HG03066 (cell line): ENCODE data around the gene C16orf95.
"Not testable (repeated sequence)": the region's sequence is repeated elsewhere in the genome, so short reads cannot be mapped to it uniquely, and the experiment has no call there.

Experiments
- ATAC-seq: cut with Tn5 transposase; IDR thresholded peaks from one replicate; pipeline ENCODE4 v1.9.1; 2021; ENCODE audit warnings: low read depth; ENCODE audit not compliant: unreplicated experiment

Gene C16orf95, protein sequence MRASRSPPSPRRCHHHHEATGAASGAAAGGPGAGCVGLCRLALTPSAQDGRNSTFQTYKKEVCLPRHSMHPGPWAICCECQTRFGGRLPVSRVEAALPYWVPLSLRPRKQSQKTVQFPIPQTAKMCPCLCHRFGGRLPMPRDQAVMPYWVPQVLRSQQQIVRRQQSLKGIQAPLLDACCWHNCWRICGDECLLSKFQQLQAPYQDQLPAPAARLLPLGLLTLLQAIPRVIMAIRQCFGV

DNA sequence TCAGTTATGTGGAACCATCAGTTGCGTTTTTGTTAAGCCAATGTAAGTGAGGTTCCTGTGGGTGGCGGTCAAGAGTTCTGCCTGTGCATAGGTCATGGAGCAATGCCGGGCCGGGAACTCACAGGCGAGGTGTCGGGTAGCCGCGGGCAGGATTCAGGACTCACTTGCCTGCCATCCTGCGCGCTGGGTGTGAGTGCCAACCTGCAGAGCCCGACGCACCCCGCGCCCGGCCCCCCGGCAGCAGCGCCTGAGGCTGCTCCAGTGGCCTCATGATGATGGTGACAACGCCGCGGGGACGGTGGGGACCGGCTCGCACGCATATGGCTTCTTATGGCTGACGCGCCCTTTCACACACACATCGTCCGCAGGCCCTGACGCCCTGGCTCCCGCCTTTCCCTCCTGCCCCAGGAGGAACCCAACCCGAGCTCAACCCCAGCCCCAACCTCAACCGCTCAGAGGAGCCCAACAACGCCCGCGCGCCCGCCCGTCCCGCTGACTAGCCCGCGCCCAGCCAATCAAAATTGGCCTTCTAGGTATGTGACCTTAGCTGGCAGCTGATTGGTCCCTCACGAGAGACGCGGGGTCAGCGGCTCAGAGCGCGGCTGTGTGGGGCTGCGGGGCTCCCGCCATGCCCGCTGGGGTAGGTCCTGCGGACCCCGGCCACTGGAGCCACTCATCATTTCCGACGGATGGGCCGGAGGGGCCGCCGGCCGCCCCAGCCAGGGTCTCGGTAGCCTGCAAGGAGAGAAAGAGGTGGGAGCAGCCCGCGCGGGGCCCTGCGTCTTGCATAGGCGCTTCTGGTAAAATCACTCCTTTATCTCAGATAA, at the start of gene C16orf95:
C16orf95 (minus strand) TSS at position 470 of the 827 bp plus-strand sequence; CDS start at position 320, 150 bp downstream.
- ATAC-seq: peak; percentile 86

DNA sequence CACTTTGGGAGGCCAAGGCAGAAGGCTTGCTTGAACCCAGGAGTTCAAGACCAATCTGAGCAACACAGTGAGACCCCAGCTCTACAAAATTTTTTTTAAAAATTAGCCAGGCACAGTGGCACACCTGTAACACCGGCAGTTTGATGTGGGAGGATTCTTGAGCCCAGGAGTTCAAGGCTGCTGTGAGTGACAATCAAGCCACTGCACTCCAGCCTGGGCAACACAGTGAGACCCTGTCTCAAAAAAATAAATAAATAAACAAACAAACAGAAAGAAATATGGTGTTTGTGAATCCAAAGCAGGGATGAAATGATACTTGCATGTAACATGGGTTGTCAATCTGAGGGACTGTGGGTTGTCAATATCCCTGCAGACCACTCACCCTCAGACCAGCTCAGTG, 49.7 kb upstream of the C16orf95 start:
- no peak for ATAC-seq

DNA sequence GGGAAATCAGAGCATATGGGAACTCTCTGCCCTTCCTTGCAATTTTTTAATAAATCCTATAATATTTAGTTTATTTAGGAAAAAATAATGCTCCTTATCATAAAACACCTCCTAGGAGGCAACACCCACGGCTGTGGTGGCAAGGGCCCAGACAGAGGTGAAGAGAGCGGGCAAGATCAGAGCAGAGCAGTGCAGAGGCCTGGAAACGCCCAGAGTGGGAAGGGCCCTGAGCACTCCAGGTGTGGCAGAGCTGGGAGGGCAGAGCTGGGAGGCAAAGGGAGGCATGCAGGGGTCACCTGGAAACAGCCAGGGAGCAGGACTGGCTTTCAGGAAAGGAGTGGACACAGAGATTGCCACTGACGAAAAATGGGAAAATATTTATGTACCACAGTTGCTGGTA, 49.1 kb upstream of the C16orf95 start:
- ATAC-seq: no peak

DNA sequence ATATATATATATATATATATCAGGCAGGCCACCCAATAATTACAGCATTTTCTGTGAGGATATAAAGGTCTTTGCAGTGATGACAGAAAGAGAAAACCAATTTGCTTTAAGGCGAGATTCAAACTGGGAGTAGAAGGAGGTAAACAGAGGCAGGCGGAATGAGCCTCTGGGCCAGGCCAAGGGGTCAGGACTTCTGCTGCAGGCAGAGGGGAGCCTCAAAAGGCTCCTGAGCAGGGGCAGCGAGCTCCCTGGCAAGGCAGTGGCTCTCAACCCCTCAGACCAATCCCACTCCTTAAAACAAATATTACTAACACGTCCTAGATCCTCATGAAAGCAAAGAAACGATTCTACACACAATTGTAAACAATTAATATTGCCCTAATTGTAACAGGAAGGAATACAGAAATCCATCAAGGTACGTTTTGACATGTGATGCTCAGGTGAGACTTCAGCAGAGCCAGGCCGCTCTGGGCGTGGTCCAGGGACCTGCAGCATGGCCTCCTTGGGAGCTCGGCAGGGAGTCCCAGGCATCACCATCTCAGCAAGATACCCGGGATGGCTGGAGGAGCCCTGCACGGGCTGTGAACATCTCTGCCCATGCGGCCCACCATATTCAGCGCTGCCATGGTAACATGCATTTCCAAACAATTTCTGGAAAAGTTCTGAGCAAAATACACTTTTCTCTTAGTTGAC, 48.0 kb upstream of the C16orf95 start:
- no peak for ATAC-seq

DNA sequence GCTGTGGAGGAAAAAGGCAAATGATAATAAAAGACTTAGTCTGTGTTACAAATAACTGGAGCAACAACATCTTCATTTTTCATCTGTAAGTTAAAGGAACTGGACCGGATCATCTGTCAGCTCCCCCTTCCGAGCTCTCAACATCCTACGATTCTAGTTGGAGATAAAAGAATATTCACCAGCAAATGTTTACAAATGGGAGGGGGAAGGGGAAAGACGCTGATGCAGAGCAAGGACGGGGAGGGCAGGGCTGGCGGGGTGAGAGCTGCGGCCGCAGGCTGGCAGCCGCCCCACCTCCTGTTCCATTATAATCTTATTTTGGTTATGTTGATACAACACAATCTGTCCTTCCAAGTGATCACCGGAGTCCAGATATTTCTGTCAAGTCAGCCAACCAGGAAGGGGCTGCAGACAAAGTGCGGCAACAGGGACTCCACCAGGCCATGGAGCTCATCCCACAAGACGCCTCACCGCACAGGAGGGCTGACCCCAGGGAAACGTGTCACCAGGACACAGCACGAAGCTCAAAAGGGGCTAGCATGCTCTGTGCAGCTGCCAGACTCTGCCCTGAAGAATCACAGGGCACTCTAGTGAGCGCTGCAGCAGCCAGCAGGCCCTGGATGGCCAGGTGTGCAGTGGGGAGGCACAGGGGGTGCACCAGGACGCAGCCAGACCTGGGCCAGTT, 46.7 kb upstream of the C16orf95 start:
- ATAC-seq: no peak

DNA sequence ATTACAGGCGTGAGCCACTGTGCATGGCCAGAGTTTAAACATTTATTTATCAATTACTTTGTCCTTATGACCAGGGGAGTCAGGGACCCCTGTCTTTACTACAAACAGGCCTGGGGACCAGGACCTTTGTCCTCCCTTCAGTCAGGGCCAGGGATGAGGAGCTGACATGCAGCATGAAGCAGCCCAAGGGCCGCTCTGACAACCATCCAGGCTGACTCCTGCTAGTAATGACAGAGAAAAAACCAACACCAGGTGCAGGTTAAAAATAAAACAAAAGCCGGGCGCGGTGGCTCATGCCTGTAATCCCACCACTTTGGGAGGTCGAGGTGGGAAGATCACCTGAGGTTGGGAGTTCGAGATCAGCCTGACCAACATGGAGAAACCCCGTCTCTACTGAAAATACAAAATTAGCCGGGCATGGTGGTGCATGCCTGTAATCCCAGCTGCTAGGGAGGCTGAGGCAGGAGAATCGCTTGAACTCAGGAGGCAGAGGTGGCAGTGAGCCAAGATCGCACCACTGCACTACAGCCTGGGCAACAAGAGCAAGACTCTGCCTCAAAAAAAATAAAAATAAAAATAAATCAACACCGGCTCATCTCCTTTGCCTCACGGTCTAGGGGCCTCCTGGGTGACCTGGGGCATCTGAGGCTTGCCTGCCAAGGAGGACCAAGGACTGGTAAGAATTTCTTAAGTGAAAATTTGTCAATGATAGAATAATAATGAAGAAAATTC, 45.8 kb upstream of the C16orf95 start:
- not testable (repeated sequence) for ATAC-seq

DNA sequence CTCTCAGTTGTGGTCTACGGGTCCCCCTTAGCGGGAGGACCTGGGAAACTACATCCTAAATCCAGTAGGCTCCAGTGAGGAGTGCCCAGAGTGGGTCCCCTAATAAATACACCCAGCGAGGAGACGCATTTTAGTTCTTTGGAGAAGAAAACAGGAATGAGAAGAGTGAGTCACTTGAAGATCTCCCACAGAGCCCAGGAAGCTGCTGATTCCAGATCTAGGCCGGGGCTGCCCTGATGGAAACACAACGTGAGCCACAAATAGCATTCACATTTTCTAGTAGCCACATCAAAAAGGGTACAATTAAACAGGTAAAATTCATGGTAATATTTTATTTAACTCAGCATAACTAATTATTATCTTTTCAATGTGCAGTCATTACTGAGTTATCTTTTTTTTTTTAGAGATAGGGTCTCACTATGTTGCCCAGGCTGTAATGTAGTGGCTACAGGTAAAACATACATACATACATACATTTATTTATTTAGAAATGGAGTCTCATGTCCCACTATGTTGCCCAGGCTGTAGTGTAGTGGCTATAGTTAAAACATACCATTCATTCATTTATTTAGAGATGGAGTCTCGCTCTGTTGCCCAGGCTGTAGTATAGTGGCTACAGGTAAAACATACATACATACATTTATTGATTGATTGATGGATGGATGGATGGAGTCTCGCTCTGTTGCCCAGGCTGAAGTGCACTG, 44.9 kb upstream of the C16orf95 start:
- ATAC-seq: no peak

DNA sequence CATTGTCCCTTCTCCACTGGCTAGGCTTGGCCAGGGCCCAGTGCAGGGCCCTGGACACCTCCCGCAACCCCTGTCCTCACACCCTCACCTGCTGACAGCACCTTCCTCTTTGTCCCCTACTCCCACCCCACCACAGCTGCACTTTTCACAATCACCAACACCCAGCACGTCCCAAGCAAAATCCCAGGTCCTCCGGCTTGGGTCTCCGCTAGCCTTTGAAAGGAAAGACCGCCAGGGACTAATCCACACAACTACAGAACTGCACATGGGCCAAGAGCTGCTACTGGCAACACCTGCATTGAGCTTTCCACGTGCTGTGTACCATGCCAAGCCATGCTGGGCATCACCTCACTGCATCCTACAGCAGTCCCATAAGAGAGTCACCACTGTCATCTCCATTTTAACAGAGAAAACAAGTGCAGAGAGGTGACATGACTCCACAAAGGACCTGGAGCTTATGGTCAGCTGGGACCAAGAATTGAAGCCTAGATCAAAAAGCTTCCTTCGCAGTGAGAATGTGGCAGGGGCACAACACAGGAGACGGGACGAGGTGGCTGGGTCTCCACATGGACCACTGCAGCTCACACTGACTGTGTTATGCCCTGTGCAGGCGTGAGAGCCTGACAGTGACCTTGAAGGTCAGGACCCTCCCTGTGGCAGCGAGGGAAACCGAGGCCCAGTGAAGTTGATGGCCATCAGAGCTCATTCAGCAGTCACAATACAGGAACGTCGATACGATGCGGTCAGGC, 43.8 kb upstream of the C16orf95 start:
- no peak for ATAC-seq

DNA sequence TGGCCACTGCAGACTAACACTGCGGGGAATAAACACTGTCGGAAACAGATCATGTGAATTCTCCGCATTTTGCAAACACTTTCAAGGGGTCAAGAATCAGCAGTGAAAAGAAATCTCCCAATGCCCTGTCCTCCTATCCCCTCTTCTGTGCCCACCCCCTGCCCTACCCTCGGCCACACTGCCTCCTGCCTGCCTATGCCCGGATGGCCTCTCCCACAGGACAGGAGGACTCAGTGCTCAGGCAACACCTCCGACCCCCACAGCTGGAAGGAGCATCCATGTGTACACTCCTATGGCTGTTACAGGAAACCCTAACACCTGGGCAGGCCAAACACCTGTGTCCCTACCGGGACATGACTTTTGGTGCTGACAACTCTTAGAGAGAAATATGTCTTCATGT, 41.9 kb upstream of the C16orf95 start:
- no peak for ATAC-seq

DNA sequence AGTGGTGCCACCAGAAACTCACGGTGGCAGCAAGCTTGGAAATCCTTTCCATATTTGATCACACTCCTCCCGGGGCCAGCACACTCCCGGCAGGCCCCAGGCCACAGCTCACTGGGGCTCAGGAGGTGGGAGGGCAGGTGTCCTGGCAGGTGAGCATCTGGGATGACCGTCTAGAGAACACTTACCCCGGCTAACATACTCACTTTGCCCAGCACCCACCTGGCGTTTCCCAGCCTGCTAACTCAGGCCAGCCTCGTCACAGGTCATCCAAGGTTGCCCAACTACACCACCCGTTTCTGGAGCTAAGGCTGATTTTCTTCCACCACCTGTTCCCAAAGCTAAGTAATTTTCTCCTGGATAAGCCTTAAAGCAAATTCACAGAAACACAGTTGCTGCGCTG, 41.5 kb upstream of the C16orf95 start:
- no peak for ATAC-seq

DNA sequence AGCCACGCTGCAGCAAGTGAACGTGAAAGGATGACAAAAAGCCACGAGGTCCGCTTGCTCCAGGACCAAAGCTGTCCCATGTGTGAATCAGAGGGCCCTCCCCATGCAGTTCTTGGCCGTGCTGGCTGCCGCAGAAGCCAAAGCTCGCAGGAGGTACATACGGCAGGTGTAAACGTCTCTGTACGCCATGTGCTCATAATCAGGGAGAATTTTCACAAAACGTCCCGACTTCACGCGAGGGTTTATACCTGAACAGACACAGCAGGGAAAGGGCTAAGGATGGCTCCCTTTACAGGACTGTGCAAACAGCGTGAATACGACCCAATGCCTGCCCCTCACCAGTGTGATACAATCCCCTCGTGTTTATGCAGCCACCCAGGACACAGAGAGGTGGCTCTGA, 41.1 kb upstream of the C16orf95 start:
- ATAC-seq: no peak

DNA sequence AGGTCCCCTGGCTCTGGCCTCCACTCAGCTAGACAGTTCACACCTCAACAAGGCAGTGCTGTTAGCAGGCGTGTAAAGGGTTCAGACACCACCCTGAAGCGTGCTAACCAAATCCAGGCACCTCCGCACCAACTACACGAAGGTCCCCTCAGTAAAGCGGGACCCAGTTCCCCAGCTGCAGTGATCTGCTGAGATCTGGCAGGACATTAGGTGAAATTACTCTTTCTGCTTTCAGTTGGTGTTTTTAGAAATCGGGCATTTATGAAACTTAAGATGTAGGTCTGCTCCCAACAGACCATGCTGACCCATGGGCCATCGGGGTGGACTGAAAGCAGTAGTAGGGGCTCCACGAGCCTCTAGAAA, 39.3 kb upstream of the C16orf95 start:
- ATAC-seq: no peak

DNA sequence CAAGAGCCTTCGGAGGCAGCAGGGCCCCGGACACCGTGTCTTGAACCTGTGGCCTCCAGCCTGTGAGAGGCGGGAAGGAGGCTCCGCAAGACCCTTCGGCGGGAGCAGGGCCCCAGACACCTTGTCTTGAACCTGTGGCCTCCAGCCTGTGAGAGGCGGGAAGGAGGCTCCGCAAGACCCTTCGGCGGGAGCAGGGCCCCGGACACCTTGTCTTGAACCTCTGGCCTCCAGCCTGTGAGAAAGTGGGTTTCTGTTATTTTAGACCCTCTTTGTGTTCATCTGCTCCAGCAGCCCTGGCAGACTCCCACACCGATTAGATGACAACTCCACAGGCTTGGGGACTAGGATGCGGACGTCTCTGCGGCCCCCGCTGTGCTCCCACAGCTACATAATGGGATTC, 36.4 kb upstream of the C16orf95 start:
- no peak for ATAC-seq

DNA sequence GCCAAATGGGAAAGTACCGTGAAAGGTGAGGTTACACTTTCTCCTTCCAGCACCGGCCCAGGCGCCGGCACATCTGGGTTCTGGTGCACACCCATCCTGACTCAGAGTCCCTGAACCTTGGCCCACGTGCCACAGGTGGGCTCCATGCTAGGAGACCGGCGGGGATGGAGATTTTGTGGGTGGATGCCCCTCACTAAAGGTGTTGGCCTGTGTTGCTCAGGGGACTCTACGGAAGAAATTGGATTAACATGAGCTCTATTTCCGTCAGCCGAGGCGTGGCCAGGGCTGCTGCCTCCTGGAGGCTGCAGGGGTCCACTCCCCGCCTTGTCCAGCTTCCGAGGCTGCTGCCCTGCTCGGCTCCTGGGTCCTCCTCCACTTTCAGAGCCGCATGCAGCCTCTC, 35.6 kb upstream of the C16orf95 start:
- no peak for ATAC-seq

DNA sequence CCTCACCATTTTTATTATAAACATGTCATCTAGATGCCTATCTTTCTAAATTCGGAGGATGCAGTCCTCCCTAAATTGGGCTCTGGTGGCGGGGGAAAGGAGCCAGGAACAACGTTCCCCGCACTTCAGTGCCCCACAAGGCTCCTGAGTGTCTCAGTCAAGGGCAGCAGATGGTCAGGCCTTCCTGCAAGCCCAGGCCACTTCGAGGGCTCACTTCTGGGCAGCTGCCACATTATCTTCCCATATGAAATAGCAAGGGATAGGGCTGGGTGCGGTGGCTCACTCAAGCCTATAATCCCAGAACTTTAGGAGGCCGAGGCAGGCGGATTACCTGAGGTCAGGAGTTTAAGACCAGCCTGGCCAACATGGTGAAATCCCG, 34.1 kb upstream of the C16orf95 start:
- ATAC-seq: no peak

DNA sequence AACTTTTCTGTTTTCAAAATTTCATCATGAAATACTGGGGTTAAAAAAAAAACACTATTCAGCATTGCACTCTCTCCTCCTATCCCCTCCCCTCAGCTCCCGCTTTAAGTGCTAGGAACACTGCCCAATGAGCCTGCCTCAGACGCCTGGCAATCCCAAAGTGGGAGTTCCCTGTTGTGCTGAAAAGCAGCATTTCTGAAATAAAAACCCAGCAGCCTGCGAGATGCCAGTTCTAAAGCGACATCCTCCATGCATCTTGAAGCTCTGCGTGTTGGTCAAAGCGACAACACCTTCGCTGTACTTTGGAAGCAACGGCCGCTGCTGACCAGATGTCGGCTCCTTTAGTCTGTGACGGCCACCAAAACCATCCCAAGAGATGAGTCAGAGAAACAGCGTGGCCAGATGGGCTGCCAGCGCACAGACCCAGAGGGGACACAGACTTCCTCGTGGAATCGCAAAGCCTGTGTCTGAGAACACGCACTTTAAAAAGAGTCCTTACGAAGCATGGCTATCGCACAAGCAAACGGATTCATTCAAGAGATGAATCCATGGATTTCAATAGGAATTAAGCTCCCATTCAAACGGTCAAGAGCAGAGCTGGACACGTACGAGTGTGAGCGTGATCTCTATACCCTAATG, 33.6 kb upstream of the C16orf95 start:
- ATAC-seq: no peak

DNA sequence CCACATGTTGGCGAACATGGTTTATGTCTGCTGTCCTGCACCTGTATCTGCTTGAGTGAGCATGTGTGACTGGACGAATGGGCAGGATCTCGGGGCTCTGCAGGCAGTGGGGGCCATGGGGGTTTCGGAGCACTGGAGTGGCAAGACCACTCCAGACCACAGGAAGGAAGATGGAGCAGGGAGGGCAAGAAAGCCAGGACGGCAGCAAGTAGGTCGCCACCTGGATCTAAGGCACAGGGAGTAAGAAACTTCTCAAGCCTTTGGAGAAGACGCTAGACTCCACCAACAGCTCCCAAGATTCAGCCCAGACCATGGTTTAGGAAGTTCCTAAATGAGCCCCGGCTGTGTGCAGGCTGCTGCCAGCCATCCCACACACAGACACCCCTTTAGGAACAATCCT, 32.8 kb upstream of the C16orf95 start:
- no peak for ATAC-seq

DNA sequence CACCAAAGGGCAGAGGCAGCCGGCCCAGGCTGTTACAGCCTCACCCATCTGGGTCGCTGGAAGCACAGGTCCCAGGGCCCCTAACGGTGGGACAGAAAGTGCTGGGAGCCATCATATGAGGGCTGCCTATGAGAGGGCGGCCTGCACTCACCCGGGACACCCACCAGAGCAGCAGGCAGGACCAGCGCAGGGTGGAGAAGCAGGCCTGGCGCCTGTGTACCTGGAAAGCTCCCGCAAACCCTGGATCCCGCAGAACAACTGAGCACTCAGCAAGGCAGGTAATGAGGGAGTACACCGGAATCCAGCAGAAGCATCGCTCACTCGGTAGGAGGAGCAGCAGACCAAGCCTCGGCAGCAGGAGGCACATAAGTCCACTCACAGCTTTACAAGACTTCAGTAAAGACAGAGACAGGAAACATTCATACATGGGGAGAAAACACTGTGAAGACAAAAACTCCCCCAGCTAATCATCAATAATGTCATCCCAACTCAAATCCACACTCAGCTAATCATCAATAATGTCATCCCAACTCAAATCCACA, 31.5 kb upstream of the C16orf95 start:
- ATAC-seq: no peak
